CD14-positive monocyte (primary cell): ENCODE results near the gene CMYA5. TPM values are rescaled to one million over a fixed set of nuclear protein-coding genes. Genes with fewer than 3 reads are reported as not detected.

Experiments
- DNase-seq, 3 donors: peaks; one replicate each; pipeline ENCODE4 v3.0.0-alpha.2; 2011 to 2022
- H2AFZ ChIP-seq: 2 replicates; pipeline ENCODE4 v1.6.0; 2012; ENCODE audit warnings: mild to moderate bottlenecking, low read depth, low read length, inconsistent platforms; ENCODE audit not compliant: insufficient read depth, poor library complexity, severe bottlenecking
- H3K27ac ChIP-seq, 2 donors: 1 replicate in 1 of 2; 2 replicates in 1 of 2; pipeline ENCODE4 v1.5.1; 2012 to 2013; ENCODE audit warnings: low read length in 2 of 2, control low read depth in 1 of 2, inconsistent platforms in 1 of 2, low read depth in 1 of 2, mild to moderate bottlenecking in 1 of 2
- H3K27me3 ChIP-seq, 2 donors: one replicate each; pipeline versions ENCODE4 v1.6.0 to v1.6.1; 2011 to 2013; ENCODE audit warnings: low read length in 2 of 2; ENCODE audit not compliant: control insufficient read depth in 2 of 2, insufficient read depth in 2 of 2
- H3K36me3 ChIP-seq, 2 donors: replicated peaks in 1 of 2; 1 replicate in 1 of 2; 2 replicates in 1 of 2; pipeline versions ENCODE4 v1.5.1 to v1.6.1; 2012 to 2013; ENCODE audit warnings: low read length in 2 of 2, control low read depth in 1 of 2, inconsistent platforms in 1 of 2, mild to moderate bottlenecking in 1 of 2; ENCODE audit not compliant: insufficient read depth in 2 of 2, control insufficient read depth in 1 of 2
- H3K4me1 ChIP-seq, 2 donors: 1 replicate in 1 of 2; 2 replicates in 1 of 2; pipeline versions ENCODE4 v1.5.1 to v1.6.1; 2012 to 2013; ENCODE audit warnings: low read length in 2 of 2, control low read depth in 1 of 2, inconsistent platforms in 1 of 2, mild to moderate bottlenecking in 1 of 2, moderate library complexity in 1 of 2; ENCODE audit not compliant: insufficient read depth in 2 of 2, control insufficient read depth in 1 of 2
- H3K4me2 ChIP-seq: replicated peaks from 2 replicates; pipeline ENCODE3; 2012; ENCODE audit warnings: low read length, moderate library complexity, mild to moderate bottlenecking; ENCODE audit not compliant: poor library complexity, severe bottlenecking; ENCODE audit errors: extremely low read depth
- H3K4me3 ChIP-seq, 3 experiments: fragments of 200-600 bp in 1 of 3; sonication (generic) in 1 of 3; replicated peaks in 1 of 3; 1 replicate in 2 of 3; 2 replicates in 1 of 3; pipeline ENCODE4 v1.5.1; 2011 to 2013; ENCODE audit warnings: low read length in 3 of 3, mild to moderate bottlenecking in 3 of 3, control low read depth in 2 of 3, low read depth in 2 of 3, inconsistent platforms in 1 of 3, moderate library complexity in 1 of 3
- H3K79me2 ChIP-seq: 2 replicates; pipeline ENCODE4 v1.6.0; 2012; ENCODE audit warnings: mild to moderate bottlenecking, control low read depth, inconsistent platforms, low read length, moderate library complexity; ENCODE audit not compliant: insufficient read depth
- H3K9ac ChIP-seq: 2 replicates; pipeline ENCODE4 v1.6.0; 2017; ENCODE audit warnings: low read length, mild to moderate bottlenecking; ENCODE audit not compliant: insufficient read depth, poor library complexity, severe bottlenecking
- H3K9me3 ChIP-seq, 2 donors: replicated peaks in 1 of 2; 1 replicate in 1 of 2; 2 replicates in 1 of 2; pipeline versions ENCODE4 v1.5.1 to v1.6.1; 2012 to 2013; ENCODE audit warnings: low read length in 2 of 2, control low read depth in 1 of 2; ENCODE audit not compliant: control insufficient read depth in 1 of 2, insufficient read depth in 1 of 2
- H4K20me1 ChIP-seq: 2 replicates; pipeline ENCODE4 v1.6.0; 2012; ENCODE audit warnings: mild to moderate bottlenecking, low read length, control low read depth, moderate library complexity; ENCODE audit not compliant: insufficient read depth
- H3K27ac Mint-ChIP-seq, 7 donors: one replicate each; pipeline ENCODE4 v1.8.0; 2020; ENCODE audit warnings: mild to moderate bottlenecking in 7 of 7, mixed read lengths in 7 of 7, moderate library complexity in 6 of 7, inconsistent platforms in 2 of 7
- H3K27me3 Mint-ChIP-seq, 3 donors: one replicate each; pipeline ENCODE4 v1.8.0; 2021 to 2022; ENCODE audit warnings: low read depth in 3 of 3, mild to moderate bottlenecking in 3 of 3, mixed read lengths in 3 of 3, moderate library complexity in 3 of 3, inconsistent platforms in 1 of 3
- H3K36me3 Mint-ChIP-seq, 2 donors: one replicate each; pipeline ENCODE4 v1.8.0; 2020; ENCODE audit warnings: mixed read lengths in 2 of 2, inconsistent platforms in 1 of 2, mild to moderate bottlenecking in 1 of 2
- H3K4me1 Mint-ChIP-seq: one replicate; pipeline ENCODE4 v1.8.0; 2020; ENCODE audit warnings: mild to moderate bottlenecking, mixed read lengths
- H3K4me3 Mint-ChIP-seq, 2 donors: one replicate each; pipeline ENCODE4 v1.8.0; 2020; ENCODE audit warnings: mild to moderate bottlenecking in 2 of 2, mixed read lengths in 2 of 2, moderate library complexity in 1 of 2
- H3K9me3 Mint-ChIP-seq, 7 donors: one replicate each; pipeline ENCODE4 v1.8.0; 2020 to 2022; ENCODE audit warnings: mixed read lengths in 7 of 7, mild to moderate bottlenecking in 6 of 7, moderate library complexity in 6 of 7, inconsistent platforms in 2 of 7
- CTCF ChIP-seq: fragments of 200-600 bp; IDR thresholded peaks from one replicate; pipeline ENCODE4 v1.8.0; 2022; ENCODE audit warnings: antibody characterized with exemption, mild to moderate bottlenecking
- WGBS: methylation state at CpG from one replicate; pipeline ENCODE4 v1.1.5; 2013; ENCODE audit warnings: missing lambda C conversion rate; ENCODE audit not compliant: insufficient coverage; 5-methylcytosine and 5-hydroxymethylcytosine counted together
- intact Hi-C, 2 donors: fragments of 100-400 bp; cut with micrococcal nuclease; formaldehyde crosslinking; loops; one replicate each; pipeline versions ENCODE4 v1.15.0 to v1.15.1; 2023
- polyA plus RNA-seq, 3 donors: library from polyadenylated mRNA; depleted of rRNA in 1 of 3; unstranded in 2 of 3; stranded (reverse) in 1 of 3; fragments of 300-500 nt in 2 of 3; fragments of >200 nt in 1 of 3; fragmentation: Illumina TruSeq in 2 of 3; gene quantifications; 1 replicate in 2 of 3; 2 replicates in 1 of 3; pipeline ENCODE4 v1.2.3, GENCODE V29; 2012 to 2021

CMYA5 gene
- polyA plus RNA-seq, 3 donors: 0.01 to 0.17 TPM; not detected in 1

GRCh38 chr5:79736528-79737514 is 47.2 kb downstream of the CMYA5 start:
- H3K4me1 Mint-ChIP-seq: peaks cover 21% of the 10 kb centered on the region

More at GRCh38 chr5:79736528-79737514, 47.2 kb downstream of the CMYA5 start:
- H3K27ac Mint-ChIP-seq: no peak overlapping the region
- TF ChIP-seq CTCF: no peak
- no peaks in the 10 kb centered on the region for H3K36me3 Mint-ChIP-seq
- WGBS: 36% methylated on average over 6 of the region's 14 CpGs
- Histone ChIP-seq H3K27me3 (peaks cover 6% of the 10 kb centered on the region in 2 donors), H3K9ac (no peak overlapping the region), H3K27ac (no peak overlapping the region), H3K79me2 (no peaks in the 10 kb centered on the region), H3K4me2 (no peak overlapping the region), H3K36me3 (no peaks in the 10 kb centered on the region), H3K4me3 (no peak overlapping the region), H3K4me1 (peaks cover 5 to 11% of the 10 kb centered on the region in 2 donors), H2AFZ (peak overlapping the region; percentile 66), H4K20me1 (no peaks in the 10 kb centered on the region), H3K9me3 (no peaks in the 10 kb centered on the region)
- intact Hi-C loops: no loop called here
- peak overlapping the region in 1 of 2 donors; percentile 10 for H3K4me3 Mint-ChIP-seq
- DNase-seq: no peak
- H3K27me3 Mint-ChIP-seq: peaks cover 0 to 3% (median 2%) of the 10 kb centered on the region in 3 donors
- peaks cover 0 to 1% (median 0%) of the 10 kb centered on the region in 7 donors for H3K9me3 Mint-ChIP-seq
